ENCODE measurements around the gene USP14. TPM values are rescaled to one million over a fixed set of nuclear protein-coding genes. Genes with fewer than 3 reads are reported as not detected.
A peak's percentile ranks its signal among the peaks of the same experiment; 100 is the strongest.
"Not testable (repeated sequence)": the region's sequence is repeated elsewhere in the genome, so short reads cannot be mapped to it uniquely, and the experiment has no call there.

The USP14 gene
- total and polyA plus RNA-seq, 2 of the 8 experiments (the other 6 are each of a cell fraction or from before 2014, with no cell fraction given) = 14.8 to 91.1 TPM

DNA sequence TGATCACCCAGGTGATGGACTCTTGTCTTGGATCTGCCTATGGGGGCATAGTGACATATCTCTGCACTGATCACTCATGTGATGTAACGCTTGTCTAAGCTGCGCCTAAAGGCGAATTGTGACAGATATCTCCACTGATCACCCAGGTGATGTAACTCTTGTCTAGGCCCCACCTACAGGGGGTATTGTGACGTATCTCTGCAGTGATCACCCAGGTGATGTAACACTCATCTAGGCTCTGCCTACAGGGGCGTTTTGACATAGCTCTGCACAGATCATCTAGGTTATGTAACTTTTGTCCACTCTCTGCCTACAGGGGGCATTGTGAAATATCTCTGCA is 48.5 kb upstream of the USP14 start:
- H2BK5ac ChIP-seq (ENCODE audit: low read depth, low read length); H3K27ac ChIP-seq (ENCODE audit: low read depth, low read length); H3K27me3 ChIP-seq (replicated peaks in 1 of 4; ENCODE audit: control insufficient read depth in 3 of 4, extremely low read depth in 1 of 4, insufficient read depth in 3 of 4, low read length in 3 of 4); H3K56ac ChIP-seq (replicated peaks; ENCODE audit: insufficient read length, low read depth, low read length); H3K23ac ChIP-seq (ENCODE audit: insufficient read length); H3K14ac ChIP-seq (ENCODE audit: insufficient read length); H3K79me2 ChIP-seq (ENCODE audit: control insufficient read depth in 1 of 2, insufficient read depth in 2 of 2, low read length in 2 of 2); H2BK12ac ChIP-seq (ENCODE audit: low read depth, low read length); H3K18ac ChIP-seq (ENCODE audit: extremely low read depth, low read length); H3K23me2 ChIP-seq (ENCODE audit: low read depth, low read length); H3K79me1 ChIP-seq (ENCODE audit: low read depth, low read length); FAIRE-seq; CTCF ChIA-PET (ENCODE audit: partially characterized antibody); H3K4me1 ChIP-seq (replicated peaks in 1 of 4; ENCODE audit: control insufficient read depth in 3 of 4, insufficient read depth in 4 of 4, low read length in 3 of 4); H2AK5ac ChIP-seq (ENCODE audit: low read depth, low read length); H2BK120ac ChIP-seq (replicated peaks; ENCODE audit: low read depth, low read length); H4K20me1 ChIP-seq (replicated peaks in 1 of 2; ENCODE audit: control insufficient read depth in 1 of 2, insufficient read depth in 2 of 2, low read length in 2 of 2); H2AFZ ChIP-seq (ENCODE audit: low read length); POLR2A ChIA-PET (ENCODE audit: partially characterized antibody); H3K36me3 ChIP-seq (ENCODE audit: control insufficient read depth in 2 of 4, insufficient read depth in 4 of 4, low read length in 3 of 4); H3K4ac ChIP-seq (replicated peaks; ENCODE audit: insufficient read length, low read depth, low read length); H4K91ac ChIP-seq (replicated peaks; ENCODE audit: insufficient read length, low read length); H2BK20ac ChIP-seq (ENCODE audit: low read length); H4K5ac ChIP-seq (ENCODE audit: insufficient read length, low read depth, low read length); H4K8ac ChIP-seq (ENCODE audit: extremely low read depth, insufficient read depth, low read length); H2BK15ac ChIP-seq (ENCODE audit: low read length); H3K9ac ChIP-seq (replicated peaks in 1 of 4; ENCODE audit: extremely low read depth in 1 of 4, low read depth in 3 of 4, low read length in 3 of 4); H3K4me3 ChIP-seq (ENCODE audit: extremely low read depth in 1 of 4, insufficient read depth in 2 of 4, low read depth in 3 of 4, low read length in 4 of 4); H3K4me2 ChIP-seq (ENCODE audit: insufficient read depth in 1 of 2, low read depth in 2 of 2, low read length in 2 of 2): not testable (repeated sequence)
- H3K9me3 ChIP-seq (ENCODE audit: insufficient read depth in 2 of 2, low read depth in 1 of 2, low read length in 1 of 2) = peaks cover 24 to 30% of the 10 kb centered on the region in 2 experiments
- DNase-seq (ENCODE audit: low read depth in 1 of 2, low spot score in 2 of 2) = peak in 1 of 2 experiments; percentile 63
- 65% methylated on average over 5 of the region's 5 CpGs; no CpG with 5 or more reads in 1 of the 2 experiments for WGBS, 2 experiments (ENCODE audit: extremely low coverage in 1 of 2, insufficient coverage in 1 of 2, insufficient read length in 1 of 2, insufficient replicate concordance in 2 of 2, low coverage in 1 of 2, low lambda C conversion rate in 2 of 2, missing lambda C conversion rate in 1 of 2)

DNA sequence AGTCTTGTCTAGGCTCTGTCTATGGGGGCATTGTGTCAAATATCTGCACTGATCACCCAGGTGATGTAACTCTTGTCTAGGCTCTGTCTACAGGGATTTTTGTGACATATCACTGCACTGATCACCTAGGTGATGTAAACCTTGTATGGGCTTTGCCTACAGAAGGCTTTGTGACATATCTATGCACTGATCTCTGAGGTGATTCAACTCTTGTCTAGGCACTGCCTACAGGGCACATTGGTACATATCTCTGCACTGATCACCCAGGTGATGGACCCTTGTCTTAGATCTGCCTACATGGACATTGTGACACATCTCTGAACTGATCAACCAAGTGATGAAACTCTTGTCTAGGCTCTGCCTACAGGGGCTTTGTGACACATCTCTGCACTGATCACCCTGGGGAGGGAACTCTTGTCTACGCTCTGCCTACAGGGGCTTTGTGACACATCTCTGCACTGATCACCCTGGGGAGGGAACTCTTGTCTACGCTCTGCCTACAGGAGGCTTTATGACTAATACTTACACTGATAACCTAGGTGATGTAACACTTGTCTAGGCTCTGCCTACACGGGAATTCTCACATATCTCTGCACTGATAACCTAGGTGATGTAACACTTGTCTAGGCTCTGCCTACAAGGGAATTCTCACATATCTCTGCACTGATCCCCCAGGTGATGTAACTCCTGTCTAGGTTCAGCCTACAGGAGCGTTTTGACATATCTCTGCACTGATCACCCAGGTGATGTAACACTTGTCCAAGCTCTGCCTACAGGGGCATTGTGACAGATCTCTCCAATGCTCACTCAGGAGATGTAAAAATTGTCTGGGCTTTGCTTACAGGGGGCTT is 47.8 kb upstream of the USP14 start:
- H2BK15ac ChIP-seq (ENCODE audit: low read length); H3K27me3 ChIP-seq (replicated peaks in 1 of 4; ENCODE audit: control insufficient read depth in 3 of 4, extremely low read depth in 1 of 4, insufficient read depth in 3 of 4, low read length in 3 of 4); H3K23me2 ChIP-seq (ENCODE audit: low read depth, low read length); H2BK120ac ChIP-seq (replicated peaks; ENCODE audit: low read depth, low read length); H2BK5ac ChIP-seq (ENCODE audit: low read depth, low read length); H3K18ac ChIP-seq (ENCODE audit: extremely low read depth, low read length); H2BK12ac ChIP-seq (ENCODE audit: low read depth, low read length); H3K4me1 ChIP-seq (replicated peaks in 1 of 4; ENCODE audit: control insufficient read depth in 3 of 4, insufficient read depth in 4 of 4, low read length in 3 of 4); H3K9ac ChIP-seq (replicated peaks in 1 of 4; ENCODE audit: extremely low read depth in 1 of 4, low read depth in 3 of 4, low read length in 3 of 4); H3K56ac ChIP-seq (replicated peaks; ENCODE audit: insufficient read length, low read depth, low read length); H2BK20ac ChIP-seq (ENCODE audit: low read length); H3K4ac ChIP-seq (replicated peaks; ENCODE audit: insufficient read length, low read depth, low read length); H3K14ac ChIP-seq (ENCODE audit: insufficient read length); H3K79me1 ChIP-seq (ENCODE audit: low read depth, low read length); H2AK5ac ChIP-seq (ENCODE audit: low read depth, low read length); H3K23ac ChIP-seq (ENCODE audit: insufficient read length); FAIRE-seq; H4K91ac ChIP-seq (replicated peaks; ENCODE audit: insufficient read length, low read length); H3K4me2 ChIP-seq (ENCODE audit: insufficient read depth in 1 of 2, low read depth in 2 of 2, low read length in 2 of 2); H3K79me2 ChIP-seq (ENCODE audit: control insufficient read depth in 1 of 2, insufficient read depth in 2 of 2, low read length in 2 of 2); H3K36me3 ChIP-seq (ENCODE audit: control insufficient read depth in 2 of 4, insufficient read depth in 4 of 4, low read length in 3 of 4); H4K20me1 ChIP-seq (replicated peaks in 1 of 2; ENCODE audit: control insufficient read depth in 1 of 2, insufficient read depth in 2 of 2, low read length in 2 of 2); H2AFZ ChIP-seq (ENCODE audit: low read length); POLR2A ChIA-PET (ENCODE audit: partially characterized antibody); H4K8ac ChIP-seq (ENCODE audit: extremely low read depth, insufficient read depth, low read length); CTCF ChIA-PET (ENCODE audit: partially characterized antibody); H3K4me3 ChIP-seq (ENCODE audit: extremely low read depth in 1 of 4, insufficient read depth in 2 of 4, low read depth in 3 of 4, low read length in 4 of 4); H3K27ac ChIP-seq (ENCODE audit: low read depth, low read length); H4K5ac ChIP-seq (ENCODE audit: insufficient read length, low read depth, low read length): not testable (repeated sequence)
- peaks cover 24 to 30% of the 10 kb centered on the region in 2 experiments for H3K9me3 ChIP-seq (ENCODE audit: insufficient read depth in 2 of 2, low read depth in 1 of 2, low read length in 1 of 2)
- 63% methylated on average over 4 of the region's 4 CpGs; no CpG with 5 or more reads in 1 of the 2 experiments for WGBS, 2 experiments (ENCODE audit: extremely low coverage in 1 of 2, insufficient coverage in 1 of 2, insufficient read length in 1 of 2, insufficient replicate concordance in 2 of 2, low coverage in 1 of 2, low lambda C conversion rate in 2 of 2, missing lambda C conversion rate in 1 of 2)
- peak in 1 of 2 experiments; percentile 54 for DNase-seq (ENCODE audit: low read depth in 1 of 2, low spot score in 2 of 2)
